Testis (tissue), 2 donors: Measurements from ENCODE around the gene SZT2.

Experiments
- CTCF ChIP-seq, 3 experiments: fragments of 450-650 bp in 2 of 3; fragments of 200-600 bp in 1 of 3; sonication (generic) in 1 of 3; IDR thresholded peaks; one replicate each; pipeline ENCODE4 v1.5.1; 2016 to 2019; ENCODE audit warnings: antibody characterized with exemption in 3 of 3, mild to moderate bottlenecking in 2 of 3, moderate library complexity in 1 of 3
- POLR2A ChIP-seq: fragments of 450-650 bp; IDR thresholded peaks from one replicate; pipeline ENCODE4 v1.6.1; 2017; ENCODE audit warnings: antibody characterized with exemption, mild to moderate bottlenecking, moderate library complexity

GRCh38 chr1:43493661-43494450, 104.2 kb downstream of the SZT2 start:
- no peak for TF ChIP-seq CTCF (IDR thresholded peaks at IDR 0.05)
- TF ChIP-seq POLR2A, result no peak
